ENCODE data around the gene HMOX1. TPM values are rescaled to one million over a fixed set of nuclear protein-coding genes. Genes with fewer than 3 reads are reported as not detected.

The HMOX1 gene
- total and polyA plus RNA-seq, 2 donors (not counting 3 experiments of a cell fraction or from before 2014, with no cell fraction given) = 41.1 to 69.1 TPM

GRCh38 chr22:35441489-35442100 lies 60.7 kb downstream of the HMOX1 start:
- H4K20me1 ChIP-seq (replicated peaks; ENCODE audit: control insufficient read depth, extremely low read depth, insufficient read depth, low read length) = no peaks in the 10 kb centered on the region
- no peak overlapping the region for H3K9ac ChIP-seq (replicated peaks; ENCODE audit: extremely low read depth, insufficient read depth, low read length)
- H3K79me2 ChIP-seq (ENCODE audit: control insufficient read depth, insufficient read depth, low read length) = no peaks in the 10 kb centered on the region
- H3K9me3 ChIP-seq (replicated peaks; ENCODE audit: control insufficient read depth, insufficient read depth, low read length) = no peaks in the 10 kb centered on the region
- H3K4me1 ChIP-seq (ENCODE audit: control insufficient read depth, extremely low read depth, insufficient read depth, low read length) = no peaks in the 10 kb centered on the region
- BruUV-seq (replicated peaks) = no TSS peak
- intact Hi-C loops (cut with micrococcal nuclease) = no loop called here
- H3K36me3 ChIP-seq (ENCODE audit: control insufficient read depth in 2 of 2, extremely low read depth in 1 of 2, insufficient read depth in 2 of 2, low read length in 2 of 2) = no peaks in the 10 kb centered on the region
- no peak for FAIRE-seq
- H2AFZ ChIP-seq (ENCODE audit: low read depth, low read length) = no peak overlapping the region
- H3K4me3 ChIP-seq (replicated peaks in 1 of 3; ENCODE audit: insufficient read depth in 1 of 3, low read depth in 1 of 3, low read length in 3 of 3) = no peak overlapping the region
- no peak overlapping the region for H3K4me2 ChIP-seq (ENCODE audit: insufficient read depth, low read length)
- no peaks in the 10 kb centered on the region for H3K9me1 ChIP-seq (replicated peaks; ENCODE audit: control insufficient read depth, extremely low read depth, insufficient read depth, low read length)
- dilution Hi-C loops (cut with MboI; ENCODE audit: extremely low pct_ligation_motif_present, low sequenced_read_pairs) = no loop called here
- CTCF ChIA-PET = no interaction called here
- no peak overlapping the region for H3K27ac ChIP-seq (ENCODE audit: insufficient read depth, low read depth, low read length)
- POLR2A ChIA-PET = no interaction called here
- H3K27me3 ChIP-seq (ENCODE audit: control insufficient read depth in 2 of 2, insufficient read depth in 2 of 2, low read length in 2 of 2) = no peaks in the 10 kb centered on the region
- TF ChIP-seq EZH2 (IDR thresholded peaks at IDR 0.05; ENCODE audit: borderline replicate concordance, low read depth, low read length, severe bottlenecking) (no peak), MYC (IDR thresholded peaks at IDR 0.05; ENCODE audit: low read depth, low read length) (no peak)
- DNase-seq (ENCODE audit: low read depth, low spot score) = no peak

- H3K4me1 ChIP-seq (ENCODE audit: control insufficient read depth, extremely low read depth, insufficient read depth, low read length) = peaks cover under 1% of the 10 kb centered on the region
- no peak overlapping the region for H3K4me3 ChIP-seq (replicated peaks in 1 of 3; ENCODE audit: insufficient read depth in 1 of 3, low read depth in 1 of 3, low read length in 3 of 3)
- H3K4me2 ChIP-seq (ENCODE audit: insufficient read depth, low read length) = no peak overlapping the region
- no peaks in the 10 kb centered on the region for H3K79me2 ChIP-seq (ENCODE audit: control insufficient read depth, insufficient read depth, low read length)
- TF ChIP-seq EZH2 (IDR thresholded peaks at IDR 0.05; ENCODE audit: borderline replicate concordance, low read depth, low read length, severe bottlenecking) = no peak
- TF ChIP-seq POLR2AphosphoS5 (IDR thresholded peaks at IDR 0.05; ENCODE audit: insufficient read depth, low read depth, low read length) = no peak
- no peak for TF ChIP-seq GATA2 (IDR thresholded peaks at IDR 0.05; ENCODE audit: insufficient read depth, insufficient read length, low read depth, low read length)
- TF ChIP-seq MAX (IDR thresholded peaks at IDR 0.05; ENCODE audit: insufficient read depth, insufficient read length) = no peak
- TF ChIP-seq JUN (IDR thresholded peaks at IDR 0.05; ENCODE audit: borderline replicate concordance, insufficient read depth, insufficient read length, low read depth) = no peak
- TF ChIP-seq CTCF (IDR thresholded peaks at IDR 0.05; ENCODE audit: extremely low read depth in 1 of 2, insufficient read depth in 1 of 2, low read depth in 1 of 2, low read length in 2 of 2) = no peak
- TF ChIP-seq FOS (IDR thresholded peaks at IDR 0.05; ENCODE audit: borderline replicate concordance, insufficient read depth, low read length) = no peak
- TF ChIP-seq MYC (IDR thresholded peaks at IDR 0.05; ENCODE audit: low read depth, low read length) = no peak
- TF ChIP-seq POLR2A (IDR thresholded peaks at IDR 0.05; ENCODE audit: low read depth, low read length) = no peak
- no peaks in the 10 kb centered on the region for H3K36me3 ChIP-seq (ENCODE audit: control insufficient read depth in 2 of 2, extremely low read depth in 1 of 2, insufficient read depth in 2 of 2, low read length in 2 of 2)
- no peak overlapping the region for H3K27ac ChIP-seq (ENCODE audit: insufficient read depth, low read depth, low read length)
- H4K20me1 ChIP-seq (replicated peaks; ENCODE audit: control insufficient read depth, extremely low read depth, insufficient read depth, low read length) = no peaks in the 10 kb centered on the region
- no peak overlapping the region for H3K9ac ChIP-seq (replicated peaks; ENCODE audit: extremely low read depth, insufficient read depth, low read length)
- intact Hi-C loops (cut with micrococcal nuclease) (no loop called here), dilution Hi-C loops (cut with MboI; ENCODE audit: extremely low pct_ligation_motif_present, low sequenced_read_pairs) (no loop called here)
- H3K27me3 ChIP-seq (ENCODE audit: control insufficient read depth in 2 of 2, insufficient read depth in 2 of 2, low read length in 2 of 2) = no peaks in the 10 kb centered on the region
- POLR2A ChIA-PET = no interaction called here
- BruUV-seq (replicated peaks) = no TSS peak
- no peaks in the 10 kb centered on the region for H3K9me1 ChIP-seq (replicated peaks; ENCODE audit: control insufficient read depth, extremely low read depth, insufficient read depth, low read length)
- DNase-seq (ENCODE audit: low read depth, low spot score) (no peak), FAIRE-seq (no peak)
- CTCF ChIA-PET = no interaction called here
- H2AFZ ChIP-seq (ENCODE audit: low read depth, low read length) = no peak overlapping the region
- H3K9me3 ChIP-seq (replicated peaks; ENCODE audit: control insufficient read depth, insufficient read depth, low read length) = no peaks in the 10 kb centered on the region
Measured at GRCh38 chr22:35442471-35442870, 61.6 kb downstream of the HMOX1 start.

Data from endothelial cell of umbilical vein (primary cell).